GM12875 (cell line): ENCODE data around the gene SIPA1L3.

ENCODE experiments used
- H3K4me3 ChIP-seq: one replicate; pipeline ENCODE4 v1.5.1; 2011; ENCODE audit warnings: low read depth, low read length, control low read depth
- TF ChIP-seq, protein P1 (sequence below): IDR thresholded peaks from 2 replicates; pipeline ENCODE4 v1.5.1; 2011; ENCODE audit warnings: low read depth, mild to moderate bottlenecking, control low read depth, inconsistent platforms, low read length, moderate library complexity, borderline replicate concordance; ENCODE audit not compliant: insufficient read depth

The SIPA1L3 gene

DNA sequence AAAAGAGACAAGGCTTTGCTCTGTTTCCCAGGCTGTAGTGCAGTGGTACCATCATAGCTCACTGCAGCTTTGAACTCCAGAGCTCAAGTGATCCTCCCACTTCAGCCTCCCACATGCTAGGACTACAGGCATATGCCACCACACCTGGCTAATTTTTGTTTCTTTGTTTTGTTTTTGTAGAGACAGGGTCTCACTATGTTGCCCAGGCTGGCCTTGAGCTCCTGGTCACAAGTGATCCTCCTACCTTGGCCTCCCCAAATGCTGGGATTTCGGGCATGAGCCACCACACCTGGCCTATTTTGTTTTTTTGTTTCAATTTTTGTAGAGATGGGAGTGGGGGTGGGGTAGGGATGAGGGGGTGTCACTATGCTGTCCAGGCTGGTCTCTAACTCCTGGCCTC is 7.6 kb upstream of the SIPA1L3 start:
- TF ChIP-seq, protein P1, sequence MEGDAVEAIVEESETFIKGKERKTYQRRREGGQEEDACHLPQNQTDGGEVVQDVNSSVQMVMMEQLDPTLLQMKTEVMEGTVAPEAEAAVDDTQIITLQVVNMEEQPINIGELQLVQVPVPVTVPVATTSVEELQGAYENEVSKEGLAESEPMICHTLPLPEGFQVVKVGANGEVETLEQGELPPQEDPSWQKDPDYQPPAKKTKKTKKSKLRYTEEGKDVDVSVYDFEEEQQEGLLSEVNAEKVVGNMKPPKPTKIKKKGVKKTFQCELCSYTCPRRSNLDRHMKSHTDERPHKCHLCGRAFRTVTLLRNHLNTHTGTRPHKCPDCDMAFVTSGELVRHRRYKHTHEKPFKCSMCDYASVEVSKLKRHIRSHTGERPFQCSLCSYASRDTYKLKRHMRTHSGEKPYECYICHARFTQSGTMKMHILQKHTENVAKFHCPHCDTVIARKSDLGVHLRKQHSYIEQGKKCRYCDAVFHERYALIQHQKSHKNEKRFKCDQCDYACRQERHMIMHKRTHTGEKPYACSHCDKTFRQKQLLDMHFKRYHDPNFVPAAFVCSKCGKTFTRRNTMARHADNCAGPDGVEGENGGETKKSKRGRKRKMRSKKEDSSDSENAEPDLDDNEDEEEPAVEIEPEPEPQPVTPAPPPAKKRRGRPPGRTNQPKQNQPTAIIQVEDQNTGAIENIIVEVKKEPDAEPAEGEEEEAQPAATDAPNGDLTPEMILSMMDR, result no peak
- H3K4me3 ChIP-seq, result no peak overlapping the region

DNA sequence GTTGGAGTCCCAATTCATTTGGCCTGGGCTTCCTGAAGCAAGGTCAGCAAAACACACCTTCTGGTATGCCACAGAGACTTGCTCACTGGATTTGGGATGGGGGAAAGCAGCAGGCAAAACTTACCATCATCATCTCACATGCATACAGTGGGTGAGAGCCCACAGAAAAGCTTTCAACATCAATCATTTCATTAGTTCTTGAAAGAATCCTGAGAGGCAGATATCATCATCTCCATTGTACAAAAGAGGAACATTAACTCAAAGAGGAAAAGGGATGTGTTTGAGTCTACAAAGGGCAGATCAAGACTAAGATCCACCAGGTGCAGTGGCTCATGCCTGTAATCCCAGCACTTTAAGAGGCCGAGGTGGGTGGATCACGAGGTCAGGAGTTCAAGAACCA is 7.0 kb upstream of the SIPA1L3 start:
- no peak overlapping the region for H3K4me3 ChIP-seq
- TF ChIP-seq, protein P1, result no peak

DNA sequence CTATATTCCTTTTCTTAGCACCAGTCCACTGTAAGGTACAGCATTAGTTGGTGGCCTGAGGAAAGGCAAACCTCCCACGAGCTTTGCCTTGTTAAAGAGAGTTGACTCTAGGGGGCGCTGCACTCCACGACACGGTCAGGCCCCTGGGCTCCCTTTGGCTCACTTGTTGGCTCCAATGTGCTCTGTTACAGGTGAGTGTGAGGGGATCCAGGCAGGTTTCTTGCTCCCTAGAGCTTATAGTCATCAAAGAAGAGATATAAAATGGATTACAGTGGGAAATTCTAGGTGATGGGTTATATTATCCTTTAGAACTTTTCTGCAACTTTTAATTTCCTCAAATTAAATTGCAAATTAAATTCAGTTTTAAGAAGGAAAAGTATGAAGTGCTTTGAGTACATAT is 4.3 kb upstream of the SIPA1L3 start:
- TF ChIP-seq, protein P1, result peak; percentile 77

DNA sequence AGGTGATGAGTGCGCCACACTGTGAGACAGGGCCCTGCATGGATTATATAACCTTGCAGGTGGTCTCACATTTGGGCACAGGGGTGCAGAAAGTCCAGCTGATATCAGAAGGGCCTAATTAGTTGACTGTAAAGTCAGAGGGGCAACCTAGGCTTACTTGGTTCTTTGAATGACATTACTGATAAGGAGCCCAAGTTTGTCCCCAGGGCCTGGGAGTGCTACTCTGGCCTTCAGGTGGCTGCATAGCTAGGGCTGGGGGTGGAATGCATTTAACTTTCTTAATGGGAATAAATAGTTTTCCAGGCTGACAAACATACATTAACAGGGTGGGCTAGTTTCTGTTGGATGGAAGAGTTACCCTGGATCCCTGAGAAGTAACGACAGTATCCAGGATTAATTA is 3.9 kb upstream of the SIPA1L3 start:
- TF ChIP-seq, protein P1, result no peak
- no peak overlapping the region for H3K4me3 ChIP-seq

More for the DNA sequence above, 4.3 kb upstream of the SIPA1L3 start:
- H3K4me3 ChIP-seq, result no peak overlapping the region

DNA sequence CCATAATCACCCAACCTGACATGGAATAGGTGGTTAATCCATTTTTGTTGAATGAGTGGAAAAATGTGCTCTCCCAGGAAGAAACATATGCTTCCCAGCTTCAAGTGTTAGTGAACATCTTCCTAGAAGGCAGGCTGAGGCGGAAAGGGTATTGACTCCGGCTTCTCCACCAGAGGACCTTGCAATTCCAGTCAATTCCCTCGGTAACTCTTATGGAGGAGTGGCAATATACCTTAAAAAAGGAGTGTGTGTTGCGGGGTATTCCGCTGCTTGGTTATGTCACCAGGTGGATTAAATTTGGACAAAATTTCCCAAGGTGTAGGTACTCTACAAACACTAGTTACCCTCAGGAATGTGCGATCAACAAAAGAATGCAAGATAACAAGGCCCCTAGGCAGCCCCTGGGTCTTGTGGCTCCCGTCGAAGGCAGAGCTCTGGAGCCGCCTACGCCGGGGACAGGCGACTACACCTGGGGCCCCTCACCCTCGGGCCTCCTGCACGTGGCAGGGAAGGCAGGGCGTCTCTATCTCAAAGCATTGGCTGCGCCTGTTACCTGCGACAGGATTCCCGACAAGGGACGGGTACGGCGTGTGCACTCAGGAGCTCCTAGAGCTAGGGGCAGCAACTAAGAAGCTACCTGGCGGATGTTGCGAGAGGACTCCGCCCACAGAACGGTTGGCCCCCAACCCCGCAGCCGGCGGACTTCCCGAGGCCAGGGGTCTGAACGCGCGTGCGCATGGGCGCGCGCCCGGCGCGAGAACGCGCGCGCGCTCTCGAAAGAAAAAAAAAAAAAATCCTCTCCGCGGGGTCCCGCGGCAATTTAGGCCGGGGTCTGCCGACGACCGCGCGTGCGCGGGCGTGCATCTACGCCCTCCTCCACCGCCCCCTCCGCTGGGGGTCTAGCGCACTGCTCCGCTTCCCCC is 801 bp upstream of the SIPA1L3 start, which contains the start of gene WDR87:
Gene WDR87, minus strand, starts transcription at position 649 of the 923 bp plus-strand sequence. CDS start 8,355 bp downstream, outside the sequence.
- peak within 1 kb of the TSS; percentile 94 for H3K4me3 ChIP-seq
- TF ChIP-seq, protein P1, result no peak

DNA sequence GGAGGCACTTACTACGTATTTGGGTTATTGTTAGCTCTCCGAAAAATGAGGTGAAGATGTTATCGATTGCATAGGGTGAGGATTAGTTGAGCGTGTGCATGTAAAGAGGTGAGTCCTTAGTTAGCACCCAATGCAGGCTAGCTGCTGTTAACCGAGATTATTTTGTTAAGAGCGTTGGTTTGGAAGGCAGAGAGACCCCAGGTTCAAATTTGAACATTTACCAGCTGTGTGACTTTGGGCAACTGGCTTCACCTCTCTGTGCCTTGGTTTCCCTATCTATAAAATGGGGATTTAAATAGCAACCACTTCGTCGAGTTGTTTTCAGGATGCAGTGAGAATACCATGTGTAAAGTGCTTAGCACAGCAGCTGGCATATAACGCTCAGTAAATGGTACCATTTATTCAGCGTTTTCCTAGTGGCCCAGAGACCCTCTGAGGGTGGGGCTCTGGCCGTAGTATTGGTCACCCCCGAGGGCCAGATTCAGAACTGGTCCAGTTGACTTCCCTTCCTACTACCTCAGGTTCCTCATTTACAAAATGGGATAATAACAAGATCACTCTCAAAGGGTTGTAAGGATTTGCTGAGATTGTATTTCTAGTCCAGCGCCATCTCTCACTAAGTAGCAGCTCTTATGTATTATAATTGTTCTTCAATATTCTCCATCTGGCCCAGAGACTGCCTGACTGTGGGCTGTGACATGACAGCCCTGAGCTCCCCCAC is 887 bp downstream of the SIPA1L3 start:
- TF ChIP-seq, protein P1, result no peak
- H3K4me3 ChIP-seq, result peak overlapping the region; percentile 94

DNA sequence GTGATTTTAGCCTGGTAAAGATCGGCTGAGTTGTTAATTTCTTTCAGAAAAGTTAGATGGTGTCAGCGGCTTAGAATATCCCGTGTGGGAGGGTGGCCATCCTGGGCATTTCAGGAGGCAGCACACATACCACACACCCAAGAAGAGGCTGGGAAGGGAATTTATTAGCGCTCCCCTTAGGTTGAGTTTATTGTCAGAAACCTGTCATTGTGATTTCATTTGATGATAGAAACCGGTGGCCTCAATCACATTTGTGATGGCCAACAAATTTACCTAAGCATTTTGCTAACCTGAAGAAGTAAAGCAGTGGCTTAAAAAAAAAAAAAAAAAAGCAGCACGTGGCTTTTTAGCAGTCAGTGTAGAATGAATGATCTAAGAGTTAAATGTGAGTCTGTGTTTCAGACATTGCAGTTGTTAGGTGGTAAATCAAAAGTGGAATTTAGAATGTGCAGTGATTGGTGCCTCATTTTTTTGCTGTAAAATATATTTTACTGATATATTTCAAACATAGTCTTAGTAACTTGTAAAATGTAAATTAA is 2.7 kb downstream of the SIPA1L3 start:
- H3K4me3 ChIP-seq, result no peak overlapping the region

More for the DNA sequence above, 2.7 kb downstream of the SIPA1L3 start:
- TF ChIP-seq, protein P1, result no peak
